Cardiac fibroblast (primary cell): ENCODE data around the gene ARHGEF17.

Experiments used
- DNase-seq, 2 donors: peaks; one replicate each; pipeline versions ENCODE4 v3.0.0 to v3.0.0-alpha.2; 2010; ENCODE audit warnings: low read depth in 2 of 2
- H3K4me3 ChIP-seq, 2 donors: replicated peaks in 1 of 2; 1 replicate in 1 of 2; 2 replicates in 1 of 2; pipeline ENCODE4 v1.5.1; 2011; ENCODE audit warnings: low read depth in 2 of 2, low read length in 2 of 2, mild to moderate bottlenecking in 2 of 2, moderate library complexity in 1 of 2
- CTCF ChIP-seq: IDR thresholded peaks from one replicate; pipeline ENCODE4 v1.5.1; 2011; ENCODE audit warnings: low read depth, mild to moderate bottlenecking, low read length, inconsistent platforms

Gene ARHGEF17

GRCh38 chr11:73298233-73298632, 9.8 kb upstream of the ARHGEF17 start:
- TF ChIP-seq CTCF = no peak
- no peak overlapping the region for H3K4me3 ChIP-seq
- DNase-seq = no peak

GRCh38 chr11:73299751-73300150, 8.3 kb upstream of the ARHGEF17 start:
- no peak overlapping the region for H3K4me3 ChIP-seq
- no peak for DNase-seq
- TF ChIP-seq CTCF = no peak

- DNase-seq = no peak
- TF ChIP-seq CTCF = no peak
- no peak overlapping the region for H3K4me3 ChIP-seq
These were observed 1.8 kb upstream of the ARHGEF17 start for GRCh38 chr11:73306069-73306841.

- TF ChIP-seq CTCF = no peak
- DNase-seq = no peak
- peak overlapping the region; percentile 19 to 67 for H3K4me3 ChIP-seq
These were observed 1.1 kb upstream of the ARHGEF17 start for GRCh38 chr11:73306977-73307322.

- H3K4me3 ChIP-seq = peak overlapping the region; percentile 64 to 67
- peak; percentile 80 for TF ChIP-seq CTCF
- peak; percentile 99 for DNase-seq
These were observed 613 bp upstream of the ARHGEF17 start for GRCh38 chr11:73307323-73308002.

GRCh38 chr11:73308961-73309919, 1.2 kb downstream of the ARHGEF17 start:
- H3K4me3 ChIP-seq = peak overlapping the region; percentile 67 to 71
- no peak for TF ChIP-seq CTCF

More at GRCh38 chr11:73308961-73309919, 1.2 kb downstream of the ARHGEF17 start:
- peak; percentile 98 to 99 for DNase-seq
